Thoracic aorta (tissue), 2 donors: Measurements from ENCODE around the gene TFR2. TPM values are rescaled to one million over a fixed set of nuclear protein-coding genes. Genes with fewer than 3 reads are reported as not detected.
"Not testable (repeated sequence)": the region's sequence is repeated elsewhere in the genome, so short reads cannot be mapped to it uniquely, and the experiment has no call there.

Source experiments
- ATAC-seq: fragments of 150-250 bp; one replicate; pipeline ENCODE4 v1.8.0; 2017; ENCODE audit warnings: low read depth; ENCODE audit not compliant: insufficient number of reproducible peaks, low FRiP score
- DNase-seq: peaks from one replicate; pipeline ENCODE4 v3.0.0-alpha.2; 2020; ENCODE audit warnings: low spot score
- H3K27ac ChIP-seq, 2 donors: fragments of 200-600 bp; sonication (generic); 1 replicate in 1 of 2; 2 replicates in 1 of 2; pipeline ENCODE4 v1.5.1; 2016; ENCODE audit warnings: mild to moderate bottlenecking in 2 of 2, moderate library complexity in 2 of 2
- H3K27me3 ChIP-seq: fragments of 200-600 bp; sonication (generic); replicated peaks from 2 replicates; pipeline ENCODE4 v1.6.0; 2016; ENCODE audit warnings: mild to moderate bottlenecking; ENCODE audit not compliant: insufficient read depth
- H3K36me3 ChIP-seq: fragments of 200-600 bp; sonication (generic); one replicate; pipeline ENCODE4 v1.5.1; 2016
- H3K4me1 ChIP-seq, 2 donors: fragments of 200-600 bp; sonication (generic); 1 replicate in 1 of 2; 2 replicates in 1 of 2; pipeline versions ENCODE4 v1.5.1 to v1.6.0; 2016; ENCODE audit warnings: low read depth in 2 of 2, mild to moderate bottlenecking in 1 of 2; ENCODE audit not compliant: control insufficient read depth in 1 of 2
- H3K4me3 ChIP-seq: fragments of 200-600 bp; sonication (generic); 2 replicates; pipeline ENCODE4 v1.5.1; 2016; ENCODE audit warnings: mild to moderate bottlenecking
- H3K9me3 ChIP-seq: fragments of 200-600 bp; sonication (generic); 2 replicates; pipeline ENCODE4 v1.5.1; 2016
- CTCF ChIP-seq: fragments of 200-600 bp; sonication (generic); IDR thresholded peaks from one replicate; pipeline ENCODE4 v1.5.1; 2019; ENCODE audit warnings: antibody characterized with exemption
- total RNA-seq, 2 donors: library from RNA; depleted of rRNA; stranded (reverse); fragments of >200 nt; gene quantifications; one replicate each; pipeline versions ENCODE4 v1.1.0 to v1.2.3, GENCODE V29; 2016

TFR2 gene
- total RNA-seq, 2 donors from 2014 or later: 0.35 to 1.9 TPM

GRCh38 chr7:100670074-100670473 lies 28.7 kb upstream of the TFR2 start:
- no peaks in the 10 kb centered on the region for H3K9me3 ChIP-seq
- DNase-seq (no peak), ATAC-seq (no peak)
- no peak for TF ChIP-seq CTCF
- H3K27me3 ChIP-seq: no peaks in the 10 kb centered on the region
- H3K27ac ChIP-seq: no peak overlapping the region
- no peaks in the 10 kb centered on the region for H3K36me3 ChIP-seq
- no peak overlapping the region for H3K4me3 ChIP-seq
- H3K4me1 ChIP-seq: peaks cover 3 to 13% of the 10 kb centered on the region in 2 donors

GRCh38 chr7:100669106-100669505 lies 27.8 kb upstream of the TFR2 start:
- H3K4me1 ChIP-seq: peaks cover 3 to 13% of the 10 kb centered on the region in 2 donors
- H3K27me3 ChIP-seq, ATAC-seq, H3K4me3 ChIP-seq, H3K36me3 ChIP-seq, H3K27ac ChIP-seq, H3K9me3 ChIP-seq, DNase-seq: not testable (repeated sequence)

- Histone ChIP-seq H3K36me3 (no peaks in the 10 kb centered on the region), H3K4me3 (no peak overlapping the region), H3K27ac (peak overlapping the region; percentile 24 to 39), H3K27me3 (no peaks in the 10 kb centered on the region), H3K9me3 (no peaks in the 10 kb centered on the region), H3K4me1 (peaks cover 3 to 13% of the 10 kb centered on the region in 2 donors)
- ATAC-seq (peak; percentile 20), DNase-seq (no peak)
- TF ChIP-seq CTCF: no peak
Observed at GRCh38 chr7:100668069-100668449, 26.7 kb upstream of the TFR2 start.

- H3K4me3 ChIP-seq: peak overlapping the region; percentile 1
- H3K27me3 ChIP-seq: no peaks in the 10 kb centered on the region
- no peak for TF ChIP-seq CTCF
- DNase-seq: no peak
- H3K27ac ChIP-seq: peak overlapping the region; percentile 24 to 39
- no peaks in the 10 kb centered on the region for H3K36me3 ChIP-seq
- peaks cover 0 to 13% of the 10 kb centered on the region in 2 donors for H3K4me1 ChIP-seq
- no peaks in the 10 kb centered on the region for H3K9me3 ChIP-seq
- peak; percentile 23 for ATAC-seq
Observed at GRCh38 chr7:100667331-100668068, 26.1 kb upstream of the TFR2 start.

GRCh38 chr7:100665168-100665726 lies 23.9 kb upstream of the TFR2 start:
- Histone ChIP-seq H3K27ac (no peak overlapping the region), H3K27me3 (no peaks in the 10 kb centered on the region), H3K4me1 (peaks cover 0 to 13% of the 10 kb centered on the region in 2 donors), H3K36me3 (no peaks in the 10 kb centered on the region), H3K9me3 (no peaks in the 10 kb centered on the region), H3K4me3 (no peak overlapping the region)
- no peak for TF ChIP-seq CTCF
- DNase-seq (no peak), ATAC-seq (no peak)

GRCh38 chr7:100662194-100662776 lies 20.9 kb upstream of the TFR2 start:
- H3K36me3 ChIP-seq, H3K4me1 ChIP-seq, H3K9me3 ChIP-seq, H3K27me3 ChIP-seq, ATAC-seq, DNase-seq, H3K4me3 ChIP-seq, H3K27ac ChIP-seq: not testable (repeated sequence)
